Caco-2 (cell line): ENCODE measurements around the gene STOML2. TPM values are rescaled to one million over a fixed set of nuclear protein-coding genes. Genes with fewer than 3 reads are reported as not detected.

Source experiments
- BruUV-seq: library from RNA; stranded (reverse); fragments of 400-500 nt; replicated peaks from 2 replicates; lab custom pipeline; 2021; lab: Mats Ljungman, UMichigan
- CTCF ChIA-PET: fragments of 300-600 bp; sonication (Branson Sonifier 250); formaldehyde crosslinking; loops from one replicate; lab custom pipeline; 2022; ENCODE audit warnings: antibody characterized with exemption; lab: Charles Lee
- POLR2A ChIA-PET: fragments of 300-600 bp; sonication (Branson Sonifier 250); formaldehyde crosslinking; loops from one replicate; lab custom pipeline; 2022; ENCODE audit warnings: antibody characterized with exemption; lab: Charles Lee
- DNase-seq, 2 experiments: peaks; one replicate each; pipeline versions ENCODE4 v3.0.0 to v3.0.0-alpha.2; 2020 to 2022
- H3K27me3 ChIP-seq: replicated peaks from 2 replicates; pipeline ENCODE4 v1.6.0; 2011; ENCODE audit warnings: low read length; ENCODE audit not compliant: control insufficient read depth, insufficient read depth
- H3K36me3 ChIP-seq: 2 replicates; pipeline ENCODE4 v1.5.1; 2011; ENCODE audit warnings: low read length; ENCODE audit not compliant: control insufficient read depth, insufficient read depth
- H3K4me1 ChIP-seq: fragments of 250-450 bp; sonication (Bioruptor Pico); 2 replicates; pipeline ENCODE4 v1.5.1; 2020; ENCODE audit warnings: mild to moderate bottlenecking
- H3K4me3 ChIP-seq: 2 replicates; pipeline ENCODE4 v1.5.1; 2011; ENCODE audit warnings: low read depth, mild to moderate bottlenecking, control low read depth, low read length
- H3K9me3 ChIP-seq: fragments of 250-450 bp; sonication (Bioruptor Pico); 2 replicates; pipeline ENCODE4 v1.5.1; 2020; ENCODE audit warnings: mild to moderate bottlenecking, moderate library complexity
- H3K27ac Mint-ChIP-seq: one replicate; pipeline ENCODE4 v1.8.0; 2022; ENCODE audit warnings: mixed read lengths; ENCODE audit not compliant: unreplicated experiment
- H3K27me3 Mint-ChIP-seq: one replicate; pipeline ENCODE4 v1.8.0; 2022; ENCODE audit warnings: mixed read lengths; ENCODE audit not compliant: insufficient read depth, unreplicated experiment
- H3K36me3 Mint-ChIP-seq: one replicate; pipeline ENCODE4 v1.8.0; 2022; ENCODE audit warnings: mild to moderate bottlenecking, mixed read lengths; ENCODE audit not compliant: insufficient read depth, unreplicated experiment
- H3K4me1 Mint-ChIP-seq: one replicate; pipeline ENCODE4 v1.8.0; 2022; ENCODE audit warnings: low read depth, mixed read lengths; ENCODE audit not compliant: unreplicated experiment
- H3K4me3 Mint-ChIP-seq: one replicate; pipeline ENCODE4 v1.8.0; 2022; ENCODE audit warnings: mild to moderate bottlenecking, moderate library complexity, mixed read lengths; ENCODE audit not compliant: unreplicated experiment
- H3K9me3 Mint-ChIP-seq: one replicate; pipeline ENCODE4 v1.8.0; 2022; ENCODE audit warnings: mixed read lengths; ENCODE audit not compliant: unreplicated experiment
- CTCF ChIP-seq, 2 experiments: fragments of 200-600 bp in 1 of 2; IDR thresholded peaks; 1 replicate in 1 of 2; 2 replicates in 1 of 2; pipeline versions ENCODE4 v1.5.1 to v1.8.0; 2011 to 2022; ENCODE audit warnings: antibody characterized with exemption in 1 of 2, control low read depth in 1 of 2, inconsistent platforms in 1 of 2, low read depth in 1 of 2, low read length in 1 of 2, mild to moderate bottlenecking in 1 of 2, moderate library complexity in 1 of 2; ENCODE audit not compliant: insufficient read depth in 1 of 2, severe bottlenecking in 1 of 2, unreplicated experiment in 1 of 2
- intact Hi-C: fragments of 100-400 bp; cut with micrococcal nuclease; formaldehyde crosslinking; loops from one replicate; pipeline ENCODE4 v1.10.0; 2022; ENCODE audit not compliant: unreplicated experiment
- total RNA-seq: library from RNA; stranded (reverse); gene quantifications from 2 replicates; pipeline ENCODE4 v1.2.3, GENCODE V29; 2022

The STOML2 gene
- total RNA-seq, 1 experiment from 2014 or later: 235 TPM

GRCh38 chr9:35114113-35114839 lies 11.3 kb upstream of the STOML2 start:
- DNase-seq: peak; percentile 66 to 83
- peaks cover 28% of the 10 kb centered on the region for H3K36me3 Mint-ChIP-seq
- H3K9me3 Mint-ChIP-seq: no peaks in the 10 kb centered on the region
- Histone ChIP-seq H3K4me3 (peak overlapping the region; percentile 92), H3K4me1 (peaks cover 32% of the 10 kb centered on the region), H3K27me3 (no peaks in the 10 kb centered on the region), H3K36me3 (no peaks in the 10 kb centered on the region), H3K9me3 (no peaks in the 10 kb centered on the region)
- intact Hi-C loops: loop anchor here (5.0 to 10.0 kb wide), 2 partner anchors 488 to 621 kb away; partner anchors contain the start of genes CREB3 and TLN1
- peak overlapping the region; percentile 91 for H3K4me3 Mint-ChIP-seq
- H3K27me3 Mint-ChIP-seq: no peaks in the 10 kb centered on the region
- POLR2A ChIA-PET: interaction anchor here (0.5 to 3.3 kb wide), 2 partner anchors 11 to 40 kb away, joined by 3 to 26 read pairs; partner anchors contain the start of gene STOML2
- no TSS peak for BruUV-seq
- peak overlapping the region; percentile 35 for H3K27ac Mint-ChIP-seq
- peaks cover 27% of the 10 kb centered on the region for H3K4me1 Mint-ChIP-seq
- no peak for TF ChIP-seq CTCF (IDR thresholded peaks at IDR 0.05; ENCODE audit: insufficient read depth in 1 of 2, low read depth in 1 of 2, low read length in 1 of 2, severe bottlenecking in 1 of 2, unreplicated experiment in 1 of 2)
- CTCF ChIA-PET: interaction anchor here (0.9 kb wide), 1 partner anchor 439 kb away, joined by 5 read pairs; no protein-coding TSS in a partner anchor

GRCh38 chr9:35112257-35113020 lies 9.5 kb upstream of the STOML2 start:
- intact Hi-C loops: loop anchor here (5.0 to 10.0 kb wide), 2 partner anchors 490 to 622 kb away; partner anchors contain the start of genes CREB3 and TLN1
- BruUV-seq: no TSS peak
- Histone ChIP-seq H3K4me3 (no peak overlapping the region), H3K36me3 (no peaks in the 10 kb centered on the region), H3K27me3 (no peaks in the 10 kb centered on the region), H3K9me3 (no peaks in the 10 kb centered on the region), H3K4me1 (peaks cover 30% of the 10 kb centered on the region)
- Mint-ChIP-seq H3K27ac (peak overlapping the region; percentile 59), H3K9me3 (no peaks in the 10 kb centered on the region), H3K4me1 (peaks cover 27% of the 10 kb centered on the region), H3K27me3 (no peaks in the 10 kb centered on the region), H3K36me3 (peaks cover 28% of the 10 kb centered on the region), H3K4me3 (peak overlapping the region; percentile 77)
- ChIA-PET CTCF (interaction anchor here (0.9 to 1.9 kb wide), 2 partner anchors 16 to 147 kb away, joined by 3 to 7 read pairs; partner anchors contain the start of gene PIGO), POLR2A (interaction anchor here (1.2 kb wide), 1 partner anchor 40 kb away, joined by 7 read pairs; the partner anchor contains the start of gene VCP)
- DNase-seq: peak in 1 of 2 experiments; percentile 8
- TF ChIP-seq CTCF (IDR thresholded peaks at IDR 0.05; ENCODE audit: insufficient read depth in 1 of 2, low read depth in 1 of 2, low read length in 1 of 2, severe bottlenecking in 1 of 2, unreplicated experiment in 1 of 2): no peak
